Middle frontal gyrus (tissue), 1 donor: ENCODE results near the gene ECSCR.
"Not testable (repeated sequence)": the region's sequence is repeated elsewhere in the genome, so short reads cannot be mapped to it uniquely, and the experiment has no call there.

Source experiments
- DNase-seq: peaks from one replicate; pipeline ENCODE4 v3.0.0-alpha.2; 2015; ENCODE audit warnings: low spot score; ENCODE audit errors: extremely low spot score

Gene ECSCR

GRCh38 chr5:139446956-139447779 lies 15.4 kb downstream of the ECSCR start:
- no peak for DNase-seq

- no peak for DNase-seq
Observed at GRCh38 chr5:139445325-139446170, 17.0 kb downstream of the ECSCR start.

- DNase-seq, result no peak
Observed at GRCh38 chr5:139443831-139444453, 18.6 kb downstream of the ECSCR start.

- not testable (repeated sequence) for DNase-seq
Observed at GRCh38 chr5:139440416-139440815, 22.1 kb downstream of the ECSCR start.

- DNase-seq, result peak; percentile 94
Observed at GRCh38 chr5:139439013-139439903, 23.3 kb downstream of the ECSCR start, which contains the start of gene DNAJC18. Gene DNAJC18, minus strand, starts transcription at chr5:139439525. Its CDS starts 80 bp downstream, at chr5:139439445.

- no peak for DNase-seq
Observed at GRCh38 chr5:139438707-139439012, 23.9 kb downstream of the ECSCR start.

- no peak for DNase-seq
Observed at GRCh38 chr5:139435676-139436075, 26.9 kb downstream of the ECSCR start.

GRCh38 chr5:139431706-139432105 lies 30.8 kb downstream of the ECSCR start:
- no peak for DNase-seq

GRCh38 chr5:139430015-139430414 lies 32.5 kb downstream of the ECSCR start:
- DNase-seq, result no peak

GRCh38 chr5:139426203-139426885 lies 36.2 kb downstream of the ECSCR start:
- no peak for DNase-seq

- DNase-seq, result no peak
Observed at GRCh38 chr5:139425497-139425896, 37.0 kb downstream of the ECSCR start.

GRCh38 chr5:139422307-139422893 lies 40.1 kb downstream of the ECSCR start:
- DNase-seq, result peak; percentile 61

GRCh38 chr5:139419226-139420192 lies 43.0 kb downstream of the ECSCR start:
- no peak for DNase-seq

- no peak for DNase-seq
Observed at GRCh38 chr5:139418793-139419192, 43.8 kb downstream of the ECSCR start.

- peak; percentile 71 for DNase-seq
Observed at GRCh38 chr5:139417214-139417613, 45.3 kb downstream of the ECSCR start.

GRCh38 chr5:139416651-139417050 lies 45.9 kb downstream of the ECSCR start:
- no peak for DNase-seq

GRCh38 chr5:139415869-139416268 lies 46.7 kb downstream of the ECSCR start:
- no peak for DNase-seq

- DNase-seq, result peak; percentile 69
Observed at GRCh38 chr5:139415221-139415861, 47.2 kb downstream of the ECSCR start.
